NB4 (cell line): ENCODE data around the gene ULBP2.

Experiments used
- MAX ChIP-seq: IDR thresholded peaks from 2 replicates; pipeline ENCODE4 v1.6.1; 2011; ENCODE audit warnings: low read depth, low read length
- POLR2A ChIP-seq: IDR thresholded peaks from 2 replicates; pipeline ENCODE4 v1.6.1; 2011; ENCODE audit warnings: mild to moderate bottlenecking; ENCODE audit not compliant: insufficient read length; ENCODE audit errors: extremely low read depth
- TF ChIP-seq, protein P1 (sequence below): IDR thresholded peaks from one replicate; pipeline ENCODE4 v1.5.1; 2012; ENCODE audit warnings: low read depth, low read length

GRCh38 chr6:149987602-149988107 is 45.8 kb downstream of the ULBP2 start:
- TF ChIP-seq MAX = no peak
- no peak for TF ChIP-seq POLR2A
- TF ChIP-seq, protein P1, sequence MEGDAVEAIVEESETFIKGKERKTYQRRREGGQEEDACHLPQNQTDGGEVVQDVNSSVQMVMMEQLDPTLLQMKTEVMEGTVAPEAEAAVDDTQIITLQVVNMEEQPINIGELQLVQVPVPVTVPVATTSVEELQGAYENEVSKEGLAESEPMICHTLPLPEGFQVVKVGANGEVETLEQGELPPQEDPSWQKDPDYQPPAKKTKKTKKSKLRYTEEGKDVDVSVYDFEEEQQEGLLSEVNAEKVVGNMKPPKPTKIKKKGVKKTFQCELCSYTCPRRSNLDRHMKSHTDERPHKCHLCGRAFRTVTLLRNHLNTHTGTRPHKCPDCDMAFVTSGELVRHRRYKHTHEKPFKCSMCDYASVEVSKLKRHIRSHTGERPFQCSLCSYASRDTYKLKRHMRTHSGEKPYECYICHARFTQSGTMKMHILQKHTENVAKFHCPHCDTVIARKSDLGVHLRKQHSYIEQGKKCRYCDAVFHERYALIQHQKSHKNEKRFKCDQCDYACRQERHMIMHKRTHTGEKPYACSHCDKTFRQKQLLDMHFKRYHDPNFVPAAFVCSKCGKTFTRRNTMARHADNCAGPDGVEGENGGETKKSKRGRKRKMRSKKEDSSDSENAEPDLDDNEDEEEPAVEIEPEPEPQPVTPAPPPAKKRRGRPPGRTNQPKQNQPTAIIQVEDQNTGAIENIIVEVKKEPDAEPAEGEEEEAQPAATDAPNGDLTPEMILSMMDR = no peak
